ENCODE measurements around the gene TMEM116.
A peak's percentile ranks its signal among the peaks of the same experiment; 100 is the strongest.

The TMEM116 gene

DNA sequence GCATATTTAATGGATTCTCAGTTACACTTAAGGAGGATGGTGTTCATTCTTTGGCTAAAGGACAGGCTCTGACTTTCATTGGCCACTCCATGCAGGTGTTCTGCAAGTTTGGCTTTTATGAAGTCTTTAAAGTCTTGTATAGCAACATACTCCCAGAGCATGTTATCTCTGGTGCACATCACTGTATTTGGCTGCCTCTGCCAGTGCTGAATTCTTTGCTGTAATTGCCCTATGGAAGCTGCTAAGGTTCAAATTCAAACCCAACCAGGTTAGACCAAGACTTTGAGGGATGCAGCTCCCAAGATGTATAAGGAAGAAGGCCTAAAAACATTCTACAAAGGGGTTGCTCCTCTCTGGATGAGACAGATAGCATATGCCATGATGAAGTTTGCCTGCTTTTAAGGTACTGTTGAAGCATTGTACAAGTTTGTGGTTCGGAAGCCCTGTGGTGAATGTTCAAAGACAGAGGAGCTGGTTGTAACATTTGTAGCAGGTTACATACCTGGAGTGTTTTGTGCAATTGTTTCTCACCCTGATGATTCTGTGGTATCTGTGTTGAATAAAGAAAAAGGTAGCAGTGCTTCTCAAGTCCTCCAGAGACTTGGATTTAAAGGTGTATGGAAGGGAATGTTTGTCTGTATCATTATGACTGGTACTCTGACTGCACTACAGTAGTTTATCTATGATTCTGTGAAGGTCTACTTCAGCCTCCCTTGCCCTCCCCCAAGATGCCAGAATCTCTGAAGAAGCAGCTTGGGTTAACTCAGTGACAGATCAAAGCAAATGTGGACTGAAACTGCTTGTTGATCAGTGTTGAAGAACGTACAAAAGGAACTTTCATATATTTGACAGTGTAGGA is 19.4 kb downstream of the TMEM116 start:
- no peaks in the 10 kb centered on the region for H3K9me3 ChIP-seq (ENCODE audit: insufficient read depth, low read depth, low read length)
- H3K4me1 ChIP-seq (ENCODE audit: insufficient read depth, low read length, poor library complexity, severe bottlenecking) = peaks cover 21% of the 10 kb centered on the region
- no peaks in the 10 kb centered on the region for H3K9me2 ChIP-seq (replicated peaks; ENCODE audit: low read depth, low read length)
- H4K20me1 ChIP-seq (ENCODE audit: insufficient read depth, low read length, poor library complexity, severe bottlenecking) = no peaks in the 10 kb centered on the region
- peak overlapping the region; percentile 47 for H3K4me2 ChIP-seq (ENCODE audit: low read depth, low read length, poor library complexity, severe bottlenecking)
- H3K36me3 ChIP-seq (ENCODE audit: insufficient read depth, low read length) = no peaks in the 10 kb centered on the region
- no peaks in the 10 kb centered on the region for H3K27me3 ChIP-seq (ENCODE audit: insufficient read depth, low read length, poor library complexity, severe bottlenecking)
- no peaks in the 10 kb centered on the region for H3F3A ChIP-seq (ENCODE audit: low read depth)
- peak overlapping the region; percentile 0; the same call in 1 of the 2 replicates for H2AFZ ChIP-seq (ENCODE audit: low read length)
- H3K4me3 ChIP-seq (ENCODE audit: low read length, poor library complexity, severe bottlenecking) = peak overlapping the region; percentile 34
- TF ChIP-seq EZH2phosphoT487 (IDR thresholded peaks at IDR 0.05; ENCODE audit: borderline replicate concordance) = no peak
- TF ChIP-seq, protein P1, sequence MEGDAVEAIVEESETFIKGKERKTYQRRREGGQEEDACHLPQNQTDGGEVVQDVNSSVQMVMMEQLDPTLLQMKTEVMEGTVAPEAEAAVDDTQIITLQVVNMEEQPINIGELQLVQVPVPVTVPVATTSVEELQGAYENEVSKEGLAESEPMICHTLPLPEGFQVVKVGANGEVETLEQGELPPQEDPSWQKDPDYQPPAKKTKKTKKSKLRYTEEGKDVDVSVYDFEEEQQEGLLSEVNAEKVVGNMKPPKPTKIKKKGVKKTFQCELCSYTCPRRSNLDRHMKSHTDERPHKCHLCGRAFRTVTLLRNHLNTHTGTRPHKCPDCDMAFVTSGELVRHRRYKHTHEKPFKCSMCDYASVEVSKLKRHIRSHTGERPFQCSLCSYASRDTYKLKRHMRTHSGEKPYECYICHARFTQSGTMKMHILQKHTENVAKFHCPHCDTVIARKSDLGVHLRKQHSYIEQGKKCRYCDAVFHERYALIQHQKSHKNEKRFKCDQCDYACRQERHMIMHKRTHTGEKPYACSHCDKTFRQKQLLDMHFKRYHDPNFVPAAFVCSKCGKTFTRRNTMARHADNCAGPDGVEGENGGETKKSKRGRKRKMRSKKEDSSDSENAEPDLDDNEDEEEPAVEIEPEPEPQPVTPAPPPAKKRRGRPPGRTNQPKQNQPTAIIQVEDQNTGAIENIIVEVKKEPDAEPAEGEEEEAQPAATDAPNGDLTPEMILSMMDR (conservative IDR thresholded peaks at IDR 0.05; ENCODE audit: low read length) = no peak
- H3K79me2 ChIP-seq (ENCODE audit: insufficient read depth, low read length) = no peaks in the 10 kb centered on the region
- H3K9ac ChIP-seq (ENCODE audit: low read depth, low read length, poor library complexity, severe bottlenecking) = no peak overlapping the region

DNA sequence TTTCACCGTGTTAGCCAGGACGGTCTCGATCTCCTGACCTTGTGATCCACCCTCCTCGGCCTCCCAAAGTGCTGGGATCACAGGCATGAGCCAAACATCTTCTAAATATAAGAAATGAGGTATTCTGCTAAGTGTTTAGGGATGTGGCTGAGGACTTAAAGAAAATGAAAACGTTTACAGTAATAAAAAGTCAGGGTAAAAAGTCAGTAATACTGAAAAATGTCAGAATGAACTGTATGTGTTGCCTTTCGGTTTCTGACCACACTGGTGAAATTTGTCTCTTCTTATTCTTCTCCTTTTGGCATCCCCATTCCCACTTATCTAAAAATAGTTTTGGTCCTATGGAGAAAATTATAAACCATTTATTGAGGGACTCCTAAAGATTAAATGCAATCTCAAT is 20.5 kb downstream of the TMEM116 start:
- Histone ChIP-seq H3K9ac (ENCODE audit: low read depth, low read length, poor library complexity, severe bottlenecking) (no peak overlapping the region), H3K4me2 (ENCODE audit: low read depth, low read length, poor library complexity, severe bottlenecking) (no peak overlapping the region)

DNA sequence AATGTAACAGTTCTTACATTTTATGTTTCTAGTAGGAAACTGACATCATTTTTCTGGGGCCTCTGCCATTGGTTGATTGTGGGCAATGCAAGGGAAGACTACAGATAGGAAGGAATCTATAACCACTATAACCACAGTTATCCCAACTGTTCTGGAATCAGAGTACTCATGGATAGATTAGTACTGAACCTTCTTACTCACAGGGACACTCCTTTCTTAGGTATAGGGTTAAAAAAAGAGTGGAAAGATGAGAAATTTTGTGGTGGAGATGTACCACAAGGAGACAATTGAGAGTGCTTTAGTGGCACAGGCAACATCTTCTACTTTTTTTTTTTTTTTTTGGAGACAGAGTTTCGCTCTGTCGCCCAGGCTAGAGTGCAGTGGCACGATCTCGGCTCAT is 21.0 kb downstream of the TMEM116 start:
- H3K9me3 ChIP-seq (ENCODE audit: insufficient read depth, low read depth, low read length) = no peaks in the 10 kb centered on the region
- H4K20me1 ChIP-seq (ENCODE audit: insufficient read depth, low read length, poor library complexity, severe bottlenecking) = no peaks in the 10 kb centered on the region
- H3K4me1 ChIP-seq (ENCODE audit: insufficient read depth, low read length, poor library complexity, severe bottlenecking) = peaks cover 21% of the 10 kb centered on the region
- H3K79me2 ChIP-seq (ENCODE audit: insufficient read depth, low read length) = no peaks in the 10 kb centered on the region
- H3K27me3 ChIP-seq (ENCODE audit: insufficient read depth, low read length, poor library complexity, severe bottlenecking) = no peaks in the 10 kb centered on the region
- H3K9me2 ChIP-seq (replicated peaks; ENCODE audit: low read depth, low read length) = no peaks in the 10 kb centered on the region
- H3K4me2 ChIP-seq (ENCODE audit: low read depth, low read length, poor library complexity, severe bottlenecking) = no peak overlapping the region
- no peak overlapping the region for H3K4me3 ChIP-seq (ENCODE audit: low read length, poor library complexity, severe bottlenecking)
- H3F3A ChIP-seq (ENCODE audit: low read depth) = no peaks in the 10 kb centered on the region
- TF ChIP-seq, protein P1 (conservative IDR thresholded peaks at IDR 0.05; ENCODE audit: low read length) = no peak
- no peak for TF ChIP-seq EZH2phosphoT487 (IDR thresholded peaks at IDR 0.05; ENCODE audit: borderline replicate concordance)
- no peak overlapping the region for H2AFZ ChIP-seq (ENCODE audit: low read length)
- no peak overlapping the region for H3K9ac ChIP-seq (ENCODE audit: low read depth, low read length, poor library complexity, severe bottlenecking)
- no peaks in the 10 kb centered on the region for H3K36me3 ChIP-seq (ENCODE audit: insufficient read depth, low read length)

More for the DNA sequence above, 20.5 kb downstream of the TMEM116 start:
- no peak overlapping the region for H2AFZ ChIP-seq (ENCODE audit: low read length)
- H3K36me3 ChIP-seq (ENCODE audit: insufficient read depth, low read length) = no peaks in the 10 kb centered on the region
- TF ChIP-seq EZH2phosphoT487 (IDR thresholded peaks at IDR 0.05; ENCODE audit: borderline replicate concordance) = no peak
- TF ChIP-seq, protein P1 (conservative IDR thresholded peaks at IDR 0.05; ENCODE audit: low read length) = no peak
- no peaks in the 10 kb centered on the region for H3K9me3 ChIP-seq (ENCODE audit: insufficient read depth, low read depth, low read length)
- H3K4me1 ChIP-seq (ENCODE audit: insufficient read depth, low read length, poor library complexity, severe bottlenecking) = peaks cover 21% of the 10 kb centered on the region
- no peaks in the 10 kb centered on the region for H4K20me1 ChIP-seq (ENCODE audit: insufficient read depth, low read length, poor library complexity, severe bottlenecking)
- no peaks in the 10 kb centered on the region for H3F3A ChIP-seq (ENCODE audit: low read depth)
- no peak overlapping the region for H3K4me3 ChIP-seq (ENCODE audit: low read length, poor library complexity, severe bottlenecking)
- no peaks in the 10 kb centered on the region for H3K27me3 ChIP-seq (ENCODE audit: insufficient read depth, low read length, poor library complexity, severe bottlenecking)
- H3K79me2 ChIP-seq (ENCODE audit: insufficient read depth, low read length) = no peaks in the 10 kb centered on the region
- no peaks in the 10 kb centered on the region for H3K9me2 ChIP-seq (replicated peaks; ENCODE audit: low read depth, low read length)
